IMR-90 (cell line): ENCODE results near the gene PDE11A. TPM values are rescaled to one million over a fixed set of nuclear protein-coding genes. Genes with fewer than 3 reads are reported as not detected.

Source experiments
- ATAC-seq: fragments of 200-7000 bp; cut with Tn5 transposase; 2 replicates; pipeline ENCODE4 v1.9.1; 2020; ENCODE audit warnings: low read depth, mild to moderate bottlenecking, moderate library complexity
- BruUV-seq: library from RNA; stranded (reverse); fragments of 400-500 nt; replicated peaks from 2 replicates; lab custom pipeline; 2021; lab: Mats Ljungman, UMichigan
- CTCF ChIA-PET: fragments of 300-600 bp; formaldehyde crosslinking; extraction: SDS; loops from one replicate; lab custom pipeline; 2021; ENCODE audit warnings: antibody characterized with exemption; lab: Yijun Ruan, JAX
- POLR2A ChIA-PET: fragments of 300-600 bp; sonication (Branson Sonifier 250); formaldehyde crosslinking; loops from one replicate; lab custom pipeline; 2022; ENCODE audit warnings: antibody characterized with exemption; ENCODE audit not compliant: unreplicated experiment; lab: Charles Lee
- DNase-seq: peaks from one replicate; pipeline ENCODE4 v3.0.0; 2013
- H2AFZ ChIP-seq: replicated peaks from 2 replicates; pipeline ENCODE3; 2013; ENCODE audit warnings: low read length, mild to moderate bottlenecking; ENCODE audit not compliant: poor library complexity
- H2AK5ac ChIP-seq: 2 replicates; pipeline ENCODE4 v1.6.1; 2013; ENCODE audit warnings: low read depth, low read length, inconsistent platforms
- H2AK9ac ChIP-seq: replicated peaks from 2 replicates; pipeline ENCODE3; 2013; ENCODE audit warnings: mild to moderate bottlenecking, low read depth, low read length, moderate library complexity; ENCODE audit not compliant: poor library complexity
- H2BK120ac ChIP-seq: 2 replicates; pipeline ENCODE4 v1.6.1; 2013; ENCODE audit warnings: low read depth, low read length, inconsistent platforms
- H2BK15ac ChIP-seq: 3 replicates; pipeline ENCODE4 v1.6.1; 2013; ENCODE audit warnings: low read depth, low read length, inconsistent platforms
- H2BK20ac ChIP-seq: 2 replicates; pipeline ENCODE4 v1.6.1; 2013; ENCODE audit warnings: low read depth, mild to moderate bottlenecking, inconsistent platforms, low read length, moderate library complexity
- H2BK5ac ChIP-seq: 2 replicates; pipeline ENCODE4 v1.6.1; 2013; ENCODE audit warnings: mild to moderate bottlenecking, low read depth, low read length, inconsistent platforms; ENCODE audit not compliant: poor library complexity, severe bottlenecking
- H3K14ac ChIP-seq: replicated peaks from 2 replicates; pipeline ENCODE4 v1.6.1; 2013; ENCODE audit warnings: low read depth, low read length, inconsistent platforms
- H3K18ac ChIP-seq: 2 replicates; pipeline ENCODE4 v1.6.1; 2013; ENCODE audit warnings: low read depth, low read length, control low read depth
- H3K23ac ChIP-seq: 2 replicates; pipeline ENCODE4 v1.6.1; 2013; ENCODE audit warnings: low read depth, low read length, inconsistent platforms
- H3K27ac ChIP-seq: 2 replicates; pipeline ENCODE4 v1.5.1; 2013; ENCODE audit warnings: mild to moderate bottlenecking, control low read depth, low read length; ENCODE audit not compliant: insufficient read depth
- H3K27me3 ChIP-seq: 2 replicates; pipeline ENCODE4 v1.6.1; 2013; ENCODE audit warnings: low read length; ENCODE audit not compliant: control insufficient read depth, insufficient read depth
- H3K36me3 ChIP-seq: 2 replicates; pipeline ENCODE4 v1.6.1; 2013; ENCODE audit warnings: low read length, mixed read lengths; ENCODE audit not compliant: control insufficient read depth, insufficient read depth
- H3K4ac ChIP-seq: 2 replicates; pipeline ENCODE4 v1.6.1; 2013; ENCODE audit warnings: low read depth, low read length, inconsistent platforms
- H3K4me1 ChIP-seq: 2 replicates; pipeline ENCODE4 v1.6.1; 2013; ENCODE audit warnings: low read length, mixed read lengths; ENCODE audit not compliant: control insufficient read depth, insufficient read depth
- H3K4me2 ChIP-seq: 2 replicates; pipeline ENCODE4 v1.6.1; 2013; ENCODE audit warnings: low read depth, mild to moderate bottlenecking, control low read depth, low read length, moderate library complexity
- H3K4me3 ChIP-seq: 2 replicates; pipeline ENCODE4 v1.5.1; 2013; ENCODE audit warnings: low read depth, mild to moderate bottlenecking, control low read depth, low read length, moderate library complexity; ENCODE audit not compliant: insufficient read depth
- H3K56ac ChIP-seq: 2 replicates; pipeline ENCODE4 v1.6.1; 2013; ENCODE audit warnings: low read length, inconsistent platforms; ENCODE audit not compliant: insufficient read depth; ENCODE audit errors: extremely low read depth
- H3K79me1 ChIP-seq, 2 experiments: 2 replicates each; pipeline ENCODE4 v1.6.1; 2013; ENCODE audit warnings: low read length in 2 of 2, inconsistent platforms in 1 of 2, low read depth in 1 of 2
- H3K9ac ChIP-seq: 2 replicates; pipeline ENCODE4 v1.6.1; 2013; ENCODE audit warnings: low read depth, low read length, control low read depth
- H3K9me1 ChIP-seq: 2 replicates; pipeline ENCODE4 v1.6.1; 2013; ENCODE audit warnings: low read length, inconsistent platforms; ENCODE audit not compliant: insufficient read depth
- H3K9me3 ChIP-seq: 2 replicates; pipeline ENCODE4 v1.6.1; 2013; ENCODE audit warnings: low read length; ENCODE audit not compliant: control insufficient read depth, insufficient read depth
- H4K20me1 ChIP-seq: 2 replicates; pipeline ENCODE4 v1.6.1; 2013; ENCODE audit warnings: low read length, inconsistent platforms; ENCODE audit not compliant: insufficient read depth
- H4K5ac ChIP-seq: 2 replicates; pipeline ENCODE4 v1.6.1; 2013; ENCODE audit warnings: mild to moderate bottlenecking, low read depth, low read length, control low read depth
- H4K8ac ChIP-seq, 2 experiments: 2 replicates each; pipeline ENCODE4 v1.6.1; 2013; ENCODE audit warnings: low read depth in 2 of 2, low read length in 2 of 2, control low read depth in 1 of 2, inconsistent platforms in 1 of 2
- H4K91ac ChIP-seq: 2 replicates; pipeline ENCODE4 v1.6.1; 2013; ENCODE audit warnings: low read depth, low read length, inconsistent platforms; ENCODE audit not compliant: insufficient read depth
- BHLHE40 ChIP-seq: fragments of 150-350 bp; IDR thresholded peaks from 2 replicates; pipeline ENCODE4 v1.6.1; 2016; ENCODE audit warnings: mild to moderate bottlenecking, low read depth, low read length
- CEBPB ChIP-seq: IDR thresholded peaks from 2 replicates; pipeline ENCODE4 v1.6.1; 2012; ENCODE audit warnings: low read depth, low read length, improper control_type of control experiment
- CHD1 ChIP-seq: IDR thresholded peaks from 2 replicates; pipeline ENCODE4 v1.6.1; 2012; ENCODE audit warnings: low read depth, low read length, improper control_type of control experiment
- FOS ChIP-seq: fragments of 150-350 bp; IDR thresholded peaks from 2 replicates; pipeline ENCODE4 v1.6.1; 2016; ENCODE audit warnings: low read depth, low read length
- MAFK ChIP-seq: IDR thresholded peaks from 2 replicates; pipeline ENCODE4 v1.6.1; 2012; ENCODE audit warnings: low read depth, low read length, improper control_type of control experiment
- MAZ ChIP-seq: IDR thresholded peaks from 2 replicates; pipeline ENCODE4 v1.6.1; 2012; ENCODE audit warnings: low read depth, mild to moderate bottlenecking, low read length, improper control_type of control experiment, moderate library complexity, borderline replicate concordance
- MXI1 ChIP-seq: IDR thresholded peaks from 2 replicates; pipeline ENCODE4 v1.6.1; 2012; ENCODE audit warnings: low read depth, mild to moderate bottlenecking, low read length, moderate library complexity, borderline replicate concordance
- NFE2L2 ChIP-seq: fragments of 150-350 bp; IDR thresholded peaks from 2 replicates; pipeline ENCODE4 v1.6.1; 2016; ENCODE audit warnings: low read depth, mild to moderate bottlenecking, low read length
- POLR2A ChIP-seq: IDR thresholded peaks from 2 replicates; pipeline ENCODE4 v1.6.1; 2012; ENCODE audit warnings: mild to moderate bottlenecking, low read depth, low read length
- RAD21 ChIP-seq: IDR thresholded peaks from 2 replicates; pipeline ENCODE4 v1.6.1; 2012; ENCODE audit warnings: low read length, improper control_type of control experiment
- RCOR1 ChIP-seq: IDR thresholded peaks from 2 replicates; pipeline ENCODE4 v1.6.1; 2012; ENCODE audit warnings: mild to moderate bottlenecking, low read length, improper control_type of control experiment; ENCODE audit not compliant: insufficient replicate concordance
- RFX5 ChIP-seq: IDR thresholded peaks from 2 replicates; pipeline ENCODE4 v1.8.0; 2012; ENCODE audit warnings: low read depth, mild to moderate bottlenecking, low read length, moderate library complexity
- SMC3 ChIP-seq: fragments of 150-350 bp; IDR thresholded peaks from 2 replicates; pipeline ENCODE4 v1.6.1; 2016; ENCODE audit warnings: low read depth, mild to moderate bottlenecking, antibody characterized with exemption, low read length, moderate library complexity
- WGBS, 2 experiments: methylation state at CpG; one replicate each; pipeline versions ENCODE4 v1.1.5 to v1.1.7; 2013; ENCODE audit warnings: missing lambda C conversion rate in 2 of 2; ENCODE audit not compliant: insufficient read length in 1 of 2; ENCODE audit errors: extremely low coverage in 2 of 2; 5-methylcytosine and 5-hydroxymethylcytosine counted together
- dilution Hi-C: fragments of 300-500 bp; cut with HindIII; formaldehyde crosslinking; loops from one replicate; pipeline ENCODE4 v1.14.3; 2018; ENCODE audit warnings: low sequenced_read_pairs; ENCODE audit not compliant: unreplicated experiment
- in situ Hi-C: fragments of 300-500 bp; cut with MboI; formaldehyde crosslinking; loops from 3 replicates; pipeline ENCODE4 v1.14.3; 2019; ENCODE audit warnings: low sequenced_read_pairs, inconsistent platforms, mixed read lengths
- intact Hi-C: fragments of 100-400 bp; cut with micrococcal nuclease; formaldehyde crosslinking; loops from 2 replicates; pipeline ENCODE4 v1.10.0; 2022
- polyA plus RNA-seq, 3 experiments: library from polyadenylated mRNA; depleted of rRNA; stranded (reverse); fragments of >200 nt; gene quantifications; 2 replicates each; pipeline ENCODE4 v1.2.3, GENCODE V29; 2012; ENCODE audit warnings: low replicate concordance in 1 of 3
- total RNA-seq: library from RNA; depleted of rRNA; stranded (reverse); fragments of >200 nt; gene quantifications from 2 replicates; pipeline ENCODE4 v1.2.3, GENCODE V29; 2012
- TF ChIP-seq, protein P1 (sequence below): fragments of 150-350 bp; IDR thresholded peaks from 2 replicates; pipeline ENCODE4 v1.6.1; 2017; ENCODE audit warnings: mild to moderate bottlenecking, antibody characterized with exemption, low read length, low read depth
- TF ChIP-seq, protein P2 (sequence below): conservative IDR thresholded peaks from 2 replicates; pipeline ENCODE4 v1.5.1; 2012; ENCODE audit warnings: mild to moderate bottlenecking, low read depth, low read length, improper control_type of control experiment
- TF ChIP-seq, protein P3 (sequence below): fragments of 150-350 bp; IDR thresholded peaks from 2 replicates; pipeline ENCODE4 v1.6.1; 2016; ENCODE audit warnings: low read depth, mild to moderate bottlenecking, low read length, moderate library complexity, borderline replicate concordance

PDE11A gene
- total and polyA plus RNA-seq, 2 of the 4 experiments (the other 2 are of a cell fraction): 0.21 to 0.72 TPM

DNA sequence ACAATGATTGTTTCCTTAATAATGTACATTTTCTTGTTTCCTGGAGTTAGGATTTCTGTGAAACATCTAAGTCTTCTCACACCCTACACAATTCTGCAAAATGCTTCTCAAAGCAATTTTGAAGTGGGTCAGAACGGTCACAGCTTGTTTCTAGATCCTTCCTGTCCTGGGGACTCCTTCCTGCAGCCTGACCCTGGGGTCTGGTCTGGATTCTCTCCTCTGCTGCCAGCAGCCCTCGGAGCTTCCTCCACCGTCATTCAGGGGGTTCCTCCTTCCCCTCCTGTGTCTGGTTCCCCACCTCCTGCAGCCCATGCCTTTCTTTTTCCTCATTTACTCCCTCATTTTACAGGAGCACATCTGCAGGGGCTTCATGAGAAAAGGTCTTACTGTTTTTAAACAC lies 357.9 kb downstream of the PDE11A start:
- H3K27ac ChIP-seq: no peak overlapping the region
- no peak for ATAC-seq

More for the DNA sequence above, 357.9 kb downstream of the PDE11A start:
- no peak overlapping the region for H3K4me2 ChIP-seq
- H2AK9ac ChIP-seq: peak overlapping the region; percentile 20
- H3K9me1 ChIP-seq: no peaks in the 10 kb centered on the region
- H3K9me3 ChIP-seq: no peaks in the 10 kb centered on the region
- no peak for DNase-seq
- CTCF ChIA-PET: no interaction called here
- no peak overlapping the region for H4K91ac ChIP-seq
- no peak overlapping the region for H4K8ac ChIP-seq
- dilution Hi-C loops (no loop called here), intact Hi-C loops (loop anchor here (1.0 kb wide), 1 partner anchor 48 kb away; no protein-coding TSS in a partner anchor), in situ Hi-C loops (no loop called here)
- no peaks in the 10 kb centered on the region for H3K36me3 ChIP-seq
- H4K20me1 ChIP-seq: no peaks in the 10 kb centered on the region
- 0% methylated on average over 1 of the region's 3 CpGs; no CpG with 5 or more reads in 1 of the 2 experiments for WGBS, 2 experiments
- no TSS peak for BruUV-seq
- H3K4me3 ChIP-seq: no peak overlapping the region
- H2AK5ac ChIP-seq: no peak overlapping the region
- H3K4me1 ChIP-seq: no peaks in the 10 kb centered on the region
- no peak overlapping the region for H2BK15ac ChIP-seq
- TF ChIP-seq POLR2A (no peak), MAFK (no peak), RAD21 (no peak), MAZ (no peak), CHD1 (no peak), NFE2L2 (no peak), BHLHE40 (no peak), FOS (no peak), SMC3 (no peak), RCOR1 (no peak), RFX5 (no peak), CEBPB (no peak), MXI1 (no peak)
- TF ChIP-seq, protein P1, sequence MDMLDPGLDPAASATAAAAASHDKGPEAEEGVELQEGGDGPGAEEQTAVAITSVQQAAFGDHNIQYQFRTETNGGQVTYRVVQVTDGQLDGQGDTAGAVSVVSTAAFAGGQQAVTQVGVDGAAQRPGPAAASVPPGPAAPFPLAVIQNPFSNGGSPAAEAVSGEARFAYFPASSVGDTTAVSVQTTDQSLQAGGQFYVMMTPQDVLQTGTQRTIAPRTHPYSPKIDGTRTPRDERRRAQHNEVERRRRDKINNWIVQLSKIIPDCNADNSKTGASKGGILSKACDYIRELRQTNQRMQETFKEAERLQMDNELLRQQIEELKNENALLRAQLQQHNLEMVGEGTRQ: no peak
- TF ChIP-seq, protein P2, sequence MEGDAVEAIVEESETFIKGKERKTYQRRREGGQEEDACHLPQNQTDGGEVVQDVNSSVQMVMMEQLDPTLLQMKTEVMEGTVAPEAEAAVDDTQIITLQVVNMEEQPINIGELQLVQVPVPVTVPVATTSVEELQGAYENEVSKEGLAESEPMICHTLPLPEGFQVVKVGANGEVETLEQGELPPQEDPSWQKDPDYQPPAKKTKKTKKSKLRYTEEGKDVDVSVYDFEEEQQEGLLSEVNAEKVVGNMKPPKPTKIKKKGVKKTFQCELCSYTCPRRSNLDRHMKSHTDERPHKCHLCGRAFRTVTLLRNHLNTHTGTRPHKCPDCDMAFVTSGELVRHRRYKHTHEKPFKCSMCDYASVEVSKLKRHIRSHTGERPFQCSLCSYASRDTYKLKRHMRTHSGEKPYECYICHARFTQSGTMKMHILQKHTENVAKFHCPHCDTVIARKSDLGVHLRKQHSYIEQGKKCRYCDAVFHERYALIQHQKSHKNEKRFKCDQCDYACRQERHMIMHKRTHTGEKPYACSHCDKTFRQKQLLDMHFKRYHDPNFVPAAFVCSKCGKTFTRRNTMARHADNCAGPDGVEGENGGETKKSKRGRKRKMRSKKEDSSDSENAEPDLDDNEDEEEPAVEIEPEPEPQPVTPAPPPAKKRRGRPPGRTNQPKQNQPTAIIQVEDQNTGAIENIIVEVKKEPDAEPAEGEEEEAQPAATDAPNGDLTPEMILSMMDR: no peak
- TF ChIP-seq, protein P3, sequence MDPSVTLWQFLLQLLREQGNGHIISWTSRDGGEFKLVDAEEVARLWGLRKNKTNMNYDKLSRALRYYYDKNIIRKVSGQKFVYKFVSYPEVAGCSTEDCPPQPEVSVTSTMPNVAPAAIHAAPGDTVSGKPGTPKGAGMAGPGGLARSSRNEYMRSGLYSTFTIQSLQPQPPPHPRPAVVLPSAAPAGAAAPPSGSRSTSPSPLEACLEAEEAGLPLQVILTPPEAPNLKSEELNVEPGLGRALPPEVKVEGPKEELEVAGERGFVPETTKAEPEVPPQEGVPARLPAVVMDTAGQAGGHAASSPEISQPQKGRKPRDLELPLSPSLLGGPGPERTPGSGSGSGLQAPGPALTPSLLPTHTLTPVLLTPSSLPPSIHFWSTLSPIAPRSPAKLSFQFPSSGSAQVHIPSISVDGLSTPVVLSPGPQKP: no peak
- H3K4ac ChIP-seq: no peak overlapping the region
- H3K14ac ChIP-seq: no peak overlapping the region
- no peak overlapping the region for H4K5ac ChIP-seq
- no peak overlapping the region for H2BK20ac ChIP-seq
- H3K9ac ChIP-seq: no peak overlapping the region
- no peak overlapping the region for H3K56ac ChIP-seq
- H2BK5ac ChIP-seq: no peak overlapping the region
- H3K79me1 ChIP-seq: no peaks in the 10 kb centered on the region
- no peak overlapping the region for H2BK120ac ChIP-seq
- POLR2A ChIA-PET: no interaction called here
- no peak overlapping the region for H3K23ac ChIP-seq
- no peaks in the 10 kb centered on the region; the same call in 1 of the 2 replicates for H3K27me3 ChIP-seq
- H3K18ac ChIP-seq: no peak overlapping the region
- H2AFZ ChIP-seq: no peak overlapping the region
